Stimulated activated CD8-positive, alpha-beta memory T cell treated with anti-CD3 and anti-CD28 coated beads, Interleukin-4, amount 100 ng/mL, for 48 hours (primary cell): ENCODE measurements around the gene SESTD1.
"Not testable (repeated sequence)": the region's sequence is repeated elsewhere in the genome, so short reads cannot be mapped to it uniquely, and the experiment has no call there.

Source experiments
- DNase-seq: peaks from one replicate; pipeline ENCODE4 v3.0.0-alpha.2; 2020

The SESTD1 gene

GRCh38 chr2:179098080-179098689 is 166.4 kb downstream of the SESTD1 start:
- no peak for DNase-seq

- no peak for DNase-seq
These were observed 167.5 kb downstream of the SESTD1 start for GRCh38 chr2:179097131-179097530.

- DNase-seq: no peak
These were observed 168.5 kb downstream of the SESTD1 start for GRCh38 chr2:179096090-179096489.

GRCh38 chr2:179092912-179093311 is 171.7 kb downstream of the SESTD1 start:
- DNase-seq: not testable (repeated sequence)

- no peak for DNase-seq
These were observed 181.9 kb downstream of the SESTD1 start for GRCh38 chr2:179082697-179083096.

DNA sequence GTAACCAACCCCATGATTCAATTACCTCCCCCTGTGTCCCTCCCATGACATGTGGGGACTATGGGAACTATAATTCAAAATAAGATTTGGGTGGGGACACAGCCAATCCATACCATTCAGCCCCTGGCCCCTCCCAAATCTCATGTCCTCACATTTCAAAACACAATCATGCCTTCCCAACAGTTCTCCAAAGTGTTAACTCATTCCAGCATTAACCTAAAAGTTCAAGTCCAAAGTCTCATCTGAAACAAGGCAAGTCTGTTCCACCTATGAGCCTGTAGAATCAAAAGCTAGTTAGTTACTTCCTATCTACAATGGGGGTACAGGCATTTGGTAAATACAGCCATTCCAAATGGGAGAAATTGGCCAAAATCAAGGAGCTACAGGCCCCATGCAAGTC is 182.7 kb downstream of the SESTD1 start:
- DNase-seq: no peak

DNA sequence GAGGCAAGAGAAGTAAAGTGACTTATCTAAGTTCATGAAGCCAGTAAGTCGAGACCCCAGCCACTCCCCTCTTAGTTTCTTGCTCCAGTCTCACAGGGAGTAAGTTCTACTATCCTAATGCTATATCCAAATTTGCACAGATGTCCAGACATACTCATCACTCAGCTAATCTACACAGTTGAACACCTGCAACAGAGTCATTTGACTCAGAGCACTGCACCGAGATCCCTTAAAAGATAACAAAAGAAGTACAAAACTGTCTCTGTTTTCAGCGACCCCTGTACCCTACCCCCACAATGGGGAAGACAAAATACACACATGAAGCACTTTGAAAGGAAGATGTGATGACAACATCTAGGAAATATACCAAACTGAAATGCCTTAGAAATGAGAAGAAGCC is 192.1 kb downstream of the SESTD1 start:
- no peak for DNase-seq

- no peak for DNase-seq
These were observed 192.7 kb downstream of the SESTD1 start for GRCh38 chr2:179071810-179072355.

DNA sequence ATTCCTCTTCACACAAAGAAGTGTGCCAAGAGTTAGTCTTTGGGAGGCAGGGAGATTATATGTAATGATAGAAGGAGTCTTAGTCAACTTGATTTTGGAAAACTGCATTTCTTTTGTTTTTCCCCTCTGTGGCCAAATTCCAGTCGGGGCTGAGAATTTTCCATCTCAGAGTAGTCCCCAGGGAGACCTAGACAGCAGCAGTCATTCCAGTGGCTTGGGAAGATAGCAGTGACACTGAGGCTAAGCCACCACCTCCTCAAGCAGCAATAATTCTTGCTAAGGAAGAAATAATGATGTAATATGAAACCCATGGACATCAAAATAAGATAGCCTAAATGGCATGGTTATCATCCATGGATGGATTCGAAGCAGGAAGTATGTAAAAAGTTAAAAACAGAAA is 193.7 kb downstream of the SESTD1 start:
- no peak for DNase-seq

DNA sequence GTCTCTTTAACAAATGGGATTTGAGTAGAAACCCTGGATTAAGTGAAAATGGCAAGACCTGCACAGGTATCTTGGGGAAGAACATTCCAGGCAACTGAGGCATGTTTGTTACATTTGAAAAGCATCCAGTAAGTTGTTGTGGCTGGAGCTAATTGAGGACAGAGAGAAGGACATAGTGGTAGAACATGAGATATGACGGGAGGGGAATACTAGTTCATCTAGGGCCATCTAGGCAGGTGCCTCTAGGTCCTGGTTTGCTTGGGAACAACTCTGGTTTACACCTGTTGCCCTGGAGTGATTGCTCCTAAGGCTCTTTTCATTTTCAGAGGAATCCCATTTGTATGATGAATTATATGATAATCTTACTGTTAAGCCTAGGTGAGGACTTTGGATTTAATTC is 194.9 kb downstream of the SESTD1 start:
- no peak for DNase-seq

- DNase-seq: no peak
These were observed 195.5 kb downstream of the SESTD1 start for GRCh38 chr2:179068991-179069643.

DNA sequence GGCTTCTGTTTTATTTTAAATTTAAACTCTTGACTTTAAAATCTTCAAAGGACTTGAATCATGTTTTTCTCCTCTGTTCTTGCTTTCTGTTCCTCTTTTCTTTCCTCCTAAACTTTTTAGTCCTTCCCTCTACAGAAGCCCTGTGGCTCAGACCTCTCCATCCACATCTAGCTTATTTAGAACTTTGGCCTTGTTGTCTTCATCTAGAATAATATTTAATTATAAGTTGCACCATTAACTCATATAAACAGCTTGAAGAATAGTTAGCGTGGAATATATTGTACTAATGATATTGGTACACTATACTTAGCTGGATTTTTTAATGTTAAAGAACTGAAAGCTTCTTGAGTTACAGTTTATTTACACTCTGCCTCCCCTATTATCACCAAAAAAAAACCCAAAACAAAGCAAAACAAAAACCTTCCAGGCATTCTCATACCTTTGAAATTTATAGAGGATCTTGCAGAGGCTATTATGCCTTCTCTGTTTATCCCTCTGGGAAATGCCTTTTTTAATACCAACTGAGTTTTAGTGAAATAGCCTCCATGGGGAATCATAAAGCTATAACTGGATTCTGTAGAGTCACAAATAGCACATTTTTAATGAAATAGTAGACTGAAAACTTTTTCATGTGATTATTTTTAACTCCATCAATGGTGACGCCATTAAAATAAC is 205.5 kb downstream of the SESTD1 start:
- no peak for DNase-seq

DNA sequence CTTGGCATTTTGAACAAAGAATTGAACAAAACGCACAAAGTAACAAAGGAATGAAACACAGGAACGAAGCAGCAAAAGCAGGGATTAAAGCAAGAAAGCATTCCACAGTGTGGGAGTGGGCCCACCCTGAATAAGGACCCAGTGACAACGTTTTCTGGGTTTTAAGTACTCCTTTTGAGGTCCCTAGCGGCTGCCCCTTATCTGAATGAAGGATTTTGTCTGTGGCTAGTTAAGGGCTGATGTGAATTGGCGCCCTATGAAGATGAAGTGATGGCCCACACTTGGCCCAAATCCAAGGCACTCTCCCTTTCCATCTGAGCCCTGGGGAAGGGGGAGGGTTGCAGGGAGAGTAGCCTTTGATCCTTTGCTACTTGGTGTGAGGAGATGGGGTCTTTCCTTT is 206.9 kb downstream of the SESTD1 start:
- DNase-seq: no peak

GRCh38 chr2:179053568-179053967 is 211.1 kb downstream of the SESTD1 start:
- not testable (repeated sequence) for DNase-seq
